Endothelial cell of umbilical vein (primary cell): Measurements from ENCODE around the gene DYRK1B. TPM values are rescaled to one million over a fixed set of nuclear protein-coding genes. Genes with fewer than 3 reads are reported as not detected.

Source experiments
- BruUV-seq: library from RNA; stranded (reverse); fragments of 400-500 nt; replicated peaks from 2 replicates; lab custom pipeline; 2021; lab: Mats Ljungman, UMichigan
- CTCF ChIA-PET: fragments of 300-600, 350-600 bp; sonication (Branson Sonifier 250); formaldehyde crosslinking; loops from one replicate; lab custom pipeline; 2021; ENCODE audit warnings: antibody characterized with exemption, inconsistent platforms; lab: Charles Lee
- POLR2A ChIA-PET: fragments of 300-600, 350-600 bp; sonication (Branson Sonifier 250); formaldehyde crosslinking; loops from one replicate; lab custom pipeline; 2021; ENCODE audit warnings: antibody characterized with exemption, inconsistent platforms; lab: Charles Lee
- DNase-seq: peaks from one replicate; pipeline ENCODE4 v3.0.0-alpha.2; 2011; ENCODE audit warnings: low read depth, low spot score
- FAIRE-seq: peaks from 2 replicates; lab custom pipeline; 2011; peaks lifted over from hg19 to GRCh38; lab: Jason Lieb, UNC
- H2AFZ ChIP-seq: 2 replicates; pipeline ENCODE4 v1.6.0; 2012; ENCODE audit warnings: low read depth, low read length, control low read depth, inconsistent platforms
- H3K27ac ChIP-seq: 2 replicates; pipeline ENCODE4 v1.5.1; 2011; ENCODE audit warnings: low read depth, mild to moderate bottlenecking, control low read depth, low read length, moderate library complexity; ENCODE audit not compliant: insufficient read depth
- H3K27me3 ChIP-seq, 2 experiments: 2 replicates each; pipeline versions ENCODE4 v1.6.0 to v1.6.1; 2011; ENCODE audit warnings: low read length in 2 of 2, mixed read lengths in 1 of 2; ENCODE audit not compliant: control insufficient read depth in 2 of 2, insufficient read depth in 2 of 2
- H3K36me3 ChIP-seq, 2 experiments: 2 replicates in 1 of 2; 3 replicates in 1 of 2; pipeline ENCODE4 v1.5.1; 2011; ENCODE audit warnings: low read length in 2 of 2, mild to moderate bottlenecking in 1 of 2, moderate library complexity in 1 of 2; ENCODE audit not compliant: control insufficient read depth in 2 of 2, insufficient read depth in 2 of 2; ENCODE audit errors: extremely low read depth in 1 of 2
- H3K4me1 ChIP-seq: 3 replicates; pipeline ENCODE4 v1.5.1; 2011; ENCODE audit warnings: mild to moderate bottlenecking, low read length; ENCODE audit not compliant: control insufficient read depth, insufficient read depth; ENCODE audit errors: extremely low read depth
- H3K4me2 ChIP-seq: 2 replicates; pipeline ENCODE4 v1.6.1; 2011; ENCODE audit warnings: low read length, control low read depth, mixed read lengths; ENCODE audit not compliant: insufficient read depth
- H3K4me3 ChIP-seq, 3 experiments: fragments of 200-600 bp in 1 of 3; sonication (generic), shearing (Covaris generic) in 1 of 3; replicated peaks in 1 of 3; 2 replicates each; pipeline ENCODE4 v1.5.1; 2011 to 2016; ENCODE audit warnings: control low read depth in 3 of 3, low read length in 3 of 3, mild to moderate bottlenecking in 2 of 3, inconsistent platforms in 1 of 3, low read depth in 1 of 3, moderate library complexity in 1 of 3; ENCODE audit not compliant: insufficient read depth in 1 of 3
- H3K79me2 ChIP-seq: 2 replicates; pipeline ENCODE4 v1.6.0; 2012; ENCODE audit warnings: low read length, inconsistent platforms; ENCODE audit not compliant: control insufficient read depth, insufficient read depth
- H3K9ac ChIP-seq: replicated peaks from 2 replicates; pipeline ENCODE3; 2011; ENCODE audit warnings: low read length, control low read depth; ENCODE audit not compliant: insufficient read depth; ENCODE audit errors: extremely low read depth
- H3K9me1 ChIP-seq: replicated peaks from 3 replicates; pipeline ENCODE4 v1.6.0; 2011; ENCODE audit warnings: mild to moderate bottlenecking, low read length; ENCODE audit not compliant: control insufficient read depth, insufficient read depth; ENCODE audit errors: extremely low read depth
- H3K9me3 ChIP-seq: replicated peaks from 2 replicates; pipeline ENCODE4 v1.5.1; 2012; ENCODE audit warnings: low read length, inconsistent platforms; ENCODE audit not compliant: control insufficient read depth, insufficient read depth
- H4K20me1 ChIP-seq: replicated peaks from 2 replicates; pipeline ENCODE3; 2011; ENCODE audit warnings: mild to moderate bottlenecking, low read length; ENCODE audit not compliant: control insufficient read depth, insufficient read depth; ENCODE audit errors: extremely low read depth
- EZH2 ChIP-seq: IDR thresholded peaks from 2 replicates; pipeline ENCODE4 v1.6.1; 2012; ENCODE audit warnings: borderline replicate concordance, low read depth, mild to moderate bottlenecking, moderate library complexity, low read length, inconsistent platforms; ENCODE audit not compliant: severe bottlenecking
- FOS ChIP-seq: IDR thresholded peaks from 2 replicates; pipeline ENCODE4 v1.6.1; 2011; ENCODE audit warnings: mild to moderate bottlenecking, low read length, moderate library complexity, borderline replicate concordance; ENCODE audit not compliant: insufficient read depth
- GATA2 ChIP-seq: IDR thresholded peaks from 2 replicates; pipeline ENCODE4 v1.7.0; 2011; ENCODE audit warnings: low read depth, mild to moderate bottlenecking, moderate library complexity, mixed read lengths, low read length; ENCODE audit not compliant: insufficient read length, insufficient read depth
- JUN ChIP-seq: IDR thresholded peaks from 2 replicates; pipeline ENCODE4 v1.6.1; 2011; ENCODE audit warnings: borderline replicate concordance, low read depth; ENCODE audit not compliant: insufficient read length, insufficient read depth
- MYC ChIP-seq: IDR thresholded peaks from one replicate; pipeline ENCODE4 v1.6.1; 2011; ENCODE audit warnings: mild to moderate bottlenecking, low read depth, low read length
- POLR2A ChIP-seq: IDR thresholded peaks from 2 replicates; pipeline ENCODE4 v1.6.1; 2012; ENCODE audit warnings: low read depth, mild to moderate bottlenecking, control low read depth, low read length
- POLR2AphosphoS5 ChIP-seq: IDR thresholded peaks from 2 replicates; pipeline ENCODE4 v1.6.1; 2012; ENCODE audit warnings: low read depth, mild to moderate bottlenecking, control low read depth, low read length, moderate library complexity; ENCODE audit not compliant: insufficient read depth
- dilution Hi-C: fragments of 300-500 bp; cut with MboI; formaldehyde crosslinking; loops from one replicate; pipeline ENCODE4 v1.15.0; 2019; ENCODE audit warnings: low sequenced_read_pairs; ENCODE audit not compliant: extremely low pct_ligation_motif_present
- intact Hi-C: fragments of 100-400 bp; cut with micrococcal nuclease; formaldehyde crosslinking; loops from one replicate; pipeline ENCODE4 v1.10.0; 2022
- polyA plus RNA-seq, 4 experiments: library from polyadenylated mRNA; depleted of rRNA in 3 of 4; stranded (reverse) in 3 of 4; unstranded in 1 of 4; fragments of >200 nt; gene quantifications; 2 replicates each; pipeline versions ENCODE4 v1.2.1 to v1.2.3, GENCODE V29; 2011 to 2012; ENCODE audit warnings: missing spikeins in 1 of 4
- total RNA-seq: library from RNA; stranded (reverse); gene quantifications from 2 replicates; pipeline ENCODE4 v1.2.3, GENCODE V29; 2021
- TF ChIP-seq, protein P1 (sequence below), 2 donors: IDR thresholded peaks; 1 replicate in 1 of 2; 2 replicates in 1 of 2; pipeline ENCODE4 v1.5.1; 2011; ENCODE audit warnings: low read length in 2 of 2, mild to moderate bottlenecking in 2 of 2, moderate library complexity in 2 of 2, control low read depth in 1 of 2, inconsistent platforms in 1 of 2, low read depth in 1 of 2; ENCODE audit not compliant: insufficient read depth in 1 of 2; ENCODE audit errors: extremely low read depth in 1 of 2

Gene DYRK1B
- total and polyA plus RNA-seq, 2 donors (not counting 3 experiments of a cell fraction or from before 2014, with no cell fraction given): 17.7 to 30.8 TPM

DNA sequence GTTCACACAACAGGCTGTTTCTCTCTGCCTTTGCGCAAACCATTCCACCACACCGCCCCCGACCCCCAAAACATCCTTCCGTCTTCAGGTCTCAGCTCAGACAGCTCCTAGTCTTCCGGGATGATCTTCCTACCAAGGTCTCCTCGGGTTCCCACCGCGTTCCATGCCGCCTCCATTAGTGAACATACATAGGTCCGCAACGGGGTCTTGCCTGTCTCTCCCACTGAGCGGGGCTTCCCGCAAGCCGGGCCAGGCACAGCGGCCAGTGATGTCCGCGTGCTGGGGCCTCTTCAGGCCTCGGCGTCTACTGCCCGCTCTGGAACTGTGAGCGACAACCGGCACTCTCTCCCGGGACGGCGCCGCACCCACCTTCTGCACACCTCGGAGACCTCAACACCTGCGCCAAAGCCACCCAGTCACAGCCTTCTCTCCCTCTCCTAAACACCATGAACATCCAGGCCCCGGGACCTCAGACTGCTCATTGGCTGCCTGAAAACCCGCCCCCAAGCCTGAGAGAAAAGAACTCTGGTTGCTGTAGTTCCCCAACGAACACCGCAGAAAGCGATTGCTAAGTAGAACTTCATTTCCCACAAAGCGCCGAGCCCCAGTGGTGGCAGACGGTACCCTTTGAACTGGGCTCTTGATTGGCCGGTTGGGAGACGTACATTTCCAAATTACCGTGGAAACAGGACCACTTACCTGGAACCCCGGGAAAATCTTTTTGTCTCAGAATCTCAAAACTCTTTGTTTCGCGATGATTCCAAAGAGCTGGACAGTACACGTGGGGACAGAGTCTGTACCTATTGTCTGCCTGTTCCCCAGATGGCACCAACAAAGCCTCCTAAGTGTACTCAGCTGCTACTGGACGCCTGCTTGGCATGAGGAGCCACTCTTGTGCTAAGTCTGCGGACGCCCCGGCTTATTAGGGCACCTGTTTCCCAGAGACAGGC lies 9.5 kb downstream of the DYRK1B start:
- peak overlapping the region; percentile 77 for H2AFZ ChIP-seq
- intact Hi-C loops (loop anchor here (1.0 kb wide), 3 partner anchors 9 to 31 kb away; partner anchors contain the start of gene FBL), dilution Hi-C loops (no loop called here)
- ChIA-PET CTCF (interaction anchor here (1.0 kb wide), 1 partner anchor 10 kb away, joined by 3 read pairs; the partner anchor contains the start of gene DYRK1B), POLR2A (interaction anchor here (1.4 kb wide), 1 partner anchor 9 kb away, joined by 6 read pairs; the partner anchor contains the start of gene DYRK1B)
- no peaks in the 10 kb centered on the region for H3K9me3 ChIP-seq
- H4K20me1 ChIP-seq: no peaks in the 10 kb centered on the region
- peaks cover 11% of the 10 kb centered on the region for H3K4me1 ChIP-seq
- FAIRE-seq: peak; percentile 99
- peak; percentile 94 for DNase-seq
- peaks cover 3 to 21% of the 10 kb centered on the region in 2 experiments for H3K36me3 ChIP-seq
- TF ChIP-seq POLR2A (peak; percentile 67), EZH2 (no peak), MYC (no peak), POLR2AphosphoS5 (peak; percentile 75)
- no peaks in the 10 kb centered on the region for H3K79me2 ChIP-seq
- H3K9ac ChIP-seq: peak overlapping the region; percentile 54
- no peaks in the 10 kb centered on the region for H3K27me3 ChIP-seq
- BruUV-seq: no TSS peak
- peak overlapping the region; percentile 85 for H3K4me2 ChIP-seq
- no peaks in the 10 kb centered on the region for H3K9me1 ChIP-seq
- H3K4me3 ChIP-seq: peak overlapping the region; percentile 27 to 75 (median 72)
- no peak overlapping the region for H3K27ac ChIP-seq

DNA sequence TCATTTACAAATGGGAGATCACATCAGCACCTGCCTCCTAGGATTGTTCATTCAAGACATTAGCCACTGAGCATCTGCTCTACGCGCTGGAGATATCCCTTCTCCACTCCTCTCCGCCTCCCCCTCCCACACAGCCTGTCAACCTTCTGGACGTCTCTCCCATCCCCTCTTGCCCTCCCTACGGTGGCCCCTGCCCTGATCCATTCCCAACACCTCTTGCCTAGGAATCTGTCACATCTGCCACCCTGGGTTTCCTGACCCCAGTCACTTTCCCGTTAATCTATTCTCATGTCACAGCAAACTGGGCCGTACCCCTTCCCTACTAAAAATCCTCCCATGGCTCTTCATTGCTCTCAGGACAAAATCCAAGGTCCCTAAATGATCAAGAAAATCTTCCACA lies 10.3 kb downstream of the DYRK1B start:
- H3K9me1 ChIP-seq: no peaks in the 10 kb centered on the region
- H3K9ac ChIP-seq: peak overlapping the region; percentile 54
- H3K79me2 ChIP-seq: no peaks in the 10 kb centered on the region
- DNase-seq: no peak
- TF ChIP-seq GATA2: no peak
- no peak for TF ChIP-seq JUN
- TF ChIP-seq, protein P1, sequence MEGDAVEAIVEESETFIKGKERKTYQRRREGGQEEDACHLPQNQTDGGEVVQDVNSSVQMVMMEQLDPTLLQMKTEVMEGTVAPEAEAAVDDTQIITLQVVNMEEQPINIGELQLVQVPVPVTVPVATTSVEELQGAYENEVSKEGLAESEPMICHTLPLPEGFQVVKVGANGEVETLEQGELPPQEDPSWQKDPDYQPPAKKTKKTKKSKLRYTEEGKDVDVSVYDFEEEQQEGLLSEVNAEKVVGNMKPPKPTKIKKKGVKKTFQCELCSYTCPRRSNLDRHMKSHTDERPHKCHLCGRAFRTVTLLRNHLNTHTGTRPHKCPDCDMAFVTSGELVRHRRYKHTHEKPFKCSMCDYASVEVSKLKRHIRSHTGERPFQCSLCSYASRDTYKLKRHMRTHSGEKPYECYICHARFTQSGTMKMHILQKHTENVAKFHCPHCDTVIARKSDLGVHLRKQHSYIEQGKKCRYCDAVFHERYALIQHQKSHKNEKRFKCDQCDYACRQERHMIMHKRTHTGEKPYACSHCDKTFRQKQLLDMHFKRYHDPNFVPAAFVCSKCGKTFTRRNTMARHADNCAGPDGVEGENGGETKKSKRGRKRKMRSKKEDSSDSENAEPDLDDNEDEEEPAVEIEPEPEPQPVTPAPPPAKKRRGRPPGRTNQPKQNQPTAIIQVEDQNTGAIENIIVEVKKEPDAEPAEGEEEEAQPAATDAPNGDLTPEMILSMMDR (IDR thresholded peaks at IDR 0.05; ENCODE audit: extremely low read depth in 1 of 2, insufficient read depth in 1 of 2, low read depth in 1 of 2, low read length in 2 of 2): no peak
- TF ChIP-seq POLR2A: no peak
- TF ChIP-seq EZH2: no peak
- TF ChIP-seq FOS: no peak
- peak overlapping the region; percentile 77 for H2AFZ ChIP-seq
- ChIA-PET CTCF (no interaction called here), POLR2A (no interaction called here)
- no peaks in the 10 kb centered on the region for H3K9me3 ChIP-seq
- H3K36me3 ChIP-seq: peaks cover 3 to 20% of the 10 kb centered on the region in 2 experiments
- H3K4me2 ChIP-seq: peak overlapping the region; percentile 85
- FAIRE-seq: no peak
- dilution Hi-C loops (no loop called here), intact Hi-C loops (loop anchor here (1.0 kb wide), 3 partner anchors 10 to 30 kb away; partner anchors contain the start of gene FBL)
- no peak overlapping the region for H3K27ac ChIP-seq
- H3K27me3 ChIP-seq: no peaks in the 10 kb centered on the region
- H4K20me1 ChIP-seq: no peaks in the 10 kb centered on the region
- H3K4me1 ChIP-seq: peaks cover 11% of the 10 kb centered on the region
- BruUV-seq: no TSS peak
- peak overlapping the region; percentile 27 to 75 (median 72) for H3K4me3 ChIP-seq
